GM12878 (cell line): Measurements from ENCODE around the gene ZNF436. TPM values are rescaled to one million over a fixed set of nuclear protein-coding genes. Genes with fewer than 3 reads are reported as not detected.

ENCODE experiments used
- BCL11A ChIP-seq: IDR thresholded peaks from 2 replicates; pipeline ENCODE4 v1.6.1; 2011; ENCODE audit warnings: low read depth, low read length
- BRCA1 ChIP-seq: IDR thresholded peaks from 2 replicates; pipeline ENCODE4 v1.6.1; 2011; ENCODE audit warnings: low read depth, low read length, improper control_type of control experiment
- CEBPZ ChIP-seq: fragments of 150-350 bp; IDR thresholded peaks from 2 replicates; pipeline ENCODE4 v1.6.1; 2016; ENCODE audit warnings: low read depth, low read length
- EP300 ChIP-seq, 2 experiments: fragments of 150-350 bp in 1 of 2; IDR thresholded peaks; 2 replicates each; pipeline ENCODE4 v1.6.1; 2011 to 2012; ENCODE audit warnings: low read depth in 2 of 2, low read length in 2 of 2, borderline replicate concordance in 1 of 2, improper control_type of control experiment in 1 of 2, inconsistent platforms in 1 of 2; ENCODE audit not compliant: control insufficient read depth in 1 of 2
- NKRF ChIP-seq: fragments of 450-650 bp; conservative IDR thresholded peaks from 2 replicates; pipeline ENCODE4 v1.6.1; 2017; ENCODE audit warnings: mild to moderate bottlenecking, moderate library complexity
- PAX5 ChIP-seq: IDR thresholded peaks from 2 replicates; pipeline ENCODE4 v1.6.1; 2011; ENCODE audit warnings: low read depth, low read length, borderline replicate concordance
- POLR2A ChIP-seq: IDR thresholded peaks from 2 replicates; pipeline ENCODE4 v1.6.1; 2011; ENCODE audit warnings: low read depth, mild to moderate bottlenecking, low read length
- POLR2AphosphoS2 ChIP-seq: IDR thresholded peaks from 2 replicates; pipeline ENCODE4 v1.6.1; 2011; ENCODE audit warnings: low read depth, mild to moderate bottlenecking, low read length, improper control_type of control experiment, moderate library complexity
- SMAD1 ChIP-seq: fragments of 450-650 bp; IDR thresholded peaks from 2 replicates; pipeline ENCODE4 v1.6.1; 2018; ENCODE audit warnings: mild to moderate bottlenecking, low read depth; ENCODE audit not compliant: partially characterized antibody
- STAT1 ChIP-seq: fragments of 450-650 bp; conservative IDR thresholded peaks from 2 replicates; pipeline ENCODE4 v1.6.1; 2014; ENCODE audit warnings: antibody characterized with exemption, mild to moderate bottlenecking
- STAT3 ChIP-seq: IDR thresholded peaks from 2 replicates; pipeline ENCODE4 v1.6.1; 2011; ENCODE audit warnings: low read depth, low read length, improper control_type of control experiment
- TCF3 ChIP-seq: IDR thresholded peaks from 2 replicates; pipeline ENCODE4 v1.6.1; 2012; ENCODE audit warnings: low read depth, mild to moderate bottlenecking, low read length, borderline replicate concordance; ENCODE audit not compliant: insufficient read depth
- ZBED1 ChIP-seq: IDR thresholded peaks from 2 replicates; pipeline ENCODE4 v1.6.1; 2016; ENCODE audit warnings: borderline replicate concordance
- ZNF217 ChIP-seq: fragments of 450-650 bp; IDR thresholded peaks from 2 replicates; pipeline ENCODE4 v1.6.1; 2017; ENCODE audit warnings: antibody characterized with exemption, mild to moderate bottlenecking
- ZNF274 ChIP-seq: IDR thresholded peaks from one replicate; pipeline ENCODE4 v1.8.0; 2011; ENCODE audit not compliant: insufficient read length, insufficient read depth
- ZNF622 ChIP-seq: fragments of 450-650 bp; IDR thresholded peaks from 2 replicates; pipeline ENCODE4 v1.6.1; 2017; ENCODE audit warnings: mild to moderate bottlenecking, inconsistent platforms
- polyA plus RNA-seq, 11 experiments: library from polyadenylated mRNA; depleted of rRNA in 4 of 11; unstranded in 6 of 11; stranded (reverse) in 5 of 11; fragments of >200 nt; fragmentation: Nextera tagmentation in 4 of 11; fragmentation: Illumina TruSeq in 1 of 11; extraction: Ambion mirVana in 4 of 11; extraction: Trizol in 1 of 11; gene quantifications; 1 replicate in 1 of 11; 2 replicates in 10 of 11; pipeline versions ENCODE4 v1.2.1 to v1.2.3, GENCODE V29; 2011 to 2016; ENCODE audit warnings: inconsistent platforms in 2 of 11, missing spikeins in 2 of 11, low read depth in 1 of 11
- total RNA-seq, 4 experiments: library from RNA; depleted of rRNA in 3 of 4; stranded (reverse); fragments of >200 nt in 3 of 4; fragmentation: Illumina TruSeq in 1 of 4; extraction: Trizol in 1 of 4; gene quantifications; 2 replicates each; pipeline versions ENCODE4 v1.2.1 to v1.2.3, GENCODE V29; 2013 to 2021
- TF ChIP-seq, protein P1 (sequence below): fragments of 450-650 bp; formaldehyde crosslinking; IDR thresholded peaks from 2 replicates; pipeline ENCODE4 v1.4.0; 2020; ENCODE audit warnings: mild to moderate bottlenecking, moderate library complexity
- TF ChIP-seq, protein P2 (sequence below): IDR thresholded peaks from 2 replicates; pipeline ENCODE4 v1.6.1; 2011; ENCODE audit warnings: borderline replicate concordance, low read depth, mild to moderate bottlenecking, moderate library complexity, mixed read lengths, low read length; ENCODE audit not compliant: insufficient read depth; ENCODE audit errors: extremely low read length
- TF ChIP-seq, protein P3 (sequence below): IDR thresholded peaks from 2 replicates; pipeline ENCODE4 v1.6.1; 2011; ENCODE audit warnings: low read depth, mild to moderate bottlenecking, low read length, moderate library complexity, borderline replicate concordance; ENCODE audit errors: extremely low read depth

Gene ZNF436
- total and polyA plus RNA-seq, 10 of the 15 experiments (the other 5 are each of a cell fraction or from before 2014, with no cell fraction given): 0.85 to 4.7 (median 3.0) TPM

GRCh38 chr1:23367791-23368561 lies 1.7 kb downstream of the ZNF436 start (continued):
- TF ChIP-seq BCL11A: no peak
- TF ChIP-seq, protein P1, sequence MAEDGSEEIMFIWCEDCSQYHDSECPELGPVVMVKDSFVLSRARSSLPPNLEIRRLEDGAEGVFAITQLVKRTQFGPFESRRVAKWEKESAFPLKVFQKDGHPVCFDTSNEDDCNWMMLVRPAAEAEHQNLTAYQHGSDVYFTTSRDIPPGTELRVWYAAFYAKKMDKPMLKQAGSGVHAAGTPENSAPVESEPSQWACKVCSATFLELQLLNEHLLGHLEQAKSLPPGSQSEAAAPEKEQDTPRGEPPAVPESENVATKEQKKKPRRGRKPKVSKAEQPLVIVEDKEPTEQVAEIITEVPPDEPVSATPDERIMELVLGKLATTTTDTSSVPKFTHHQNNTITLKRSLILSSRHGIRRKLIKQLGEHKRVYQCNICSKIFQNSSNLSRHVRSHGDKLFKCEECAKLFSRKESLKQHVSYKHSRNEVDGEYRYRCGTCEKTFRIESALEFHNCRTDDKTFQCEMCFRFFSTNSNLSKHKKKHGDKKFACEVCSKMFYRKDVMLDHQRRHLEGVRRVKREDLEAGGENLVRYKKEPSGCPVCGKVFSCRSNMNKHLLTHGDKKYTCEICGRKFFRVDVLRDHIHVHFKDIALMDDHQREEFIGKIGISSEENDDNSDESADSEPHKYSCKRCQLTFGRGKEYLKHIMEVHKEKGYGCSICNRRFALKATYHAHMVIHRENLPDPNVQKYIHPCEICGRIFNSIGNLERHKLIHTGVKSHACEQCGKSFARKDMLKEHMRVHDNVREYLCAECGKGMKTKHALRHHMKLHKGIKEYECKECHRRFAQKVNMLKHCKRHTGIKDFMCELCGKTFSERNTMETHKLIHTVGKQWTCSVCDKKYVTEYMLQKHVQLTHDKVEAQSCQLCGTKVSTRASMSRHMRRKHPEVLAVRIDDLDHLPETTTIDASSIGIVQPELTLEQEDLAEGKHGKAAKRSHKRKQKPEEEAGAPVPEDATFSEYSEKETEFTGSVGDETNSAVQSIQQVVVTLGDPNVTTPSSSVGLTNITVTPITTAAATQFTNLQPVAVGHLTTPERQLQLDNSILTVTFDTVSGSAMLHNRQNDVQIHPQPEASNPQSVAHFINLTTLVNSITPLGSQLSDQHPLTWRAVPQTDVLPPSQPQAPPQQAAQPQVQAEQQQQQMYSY (CRISPR knock-in tag): no peak
- no peak for TF ChIP-seq POLR2AphosphoS2
- TF ChIP-seq STAT1: no peak
- no peak for TF ChIP-seq STAT3
- TF ChIP-seq EP300 (IDR thresholded peaks at IDR 0.05; ENCODE audit: borderline replicate concordance in 1 of 2, control insufficient read depth in 1 of 2, low read depth in 2 of 2, low read length in 2 of 2): no peak
- TF ChIP-seq PAX5: no peak
- TF ChIP-seq NKRF: peak; percentile 74
- no peak for TF ChIP-seq TCF3
- no peak for TF ChIP-seq ZBED1
- peak; percentile 90 for TF ChIP-seq POLR2A
- TF ChIP-seq, protein P2, sequence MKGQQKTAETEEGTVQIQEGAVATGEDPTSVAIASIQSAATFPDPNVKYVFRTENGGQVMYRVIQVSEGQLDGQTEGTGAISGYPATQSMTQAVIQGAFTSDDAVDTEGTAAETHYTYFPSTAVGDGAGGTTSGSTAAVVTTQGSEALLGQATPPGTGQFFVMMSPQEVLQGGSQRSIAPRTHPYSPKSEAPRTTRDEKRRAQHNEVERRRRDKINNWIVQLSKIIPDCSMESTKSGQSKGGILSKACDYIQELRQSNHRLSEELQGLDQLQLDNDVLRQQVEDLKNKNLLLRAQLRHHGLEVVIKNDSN: no peak
- peak; percentile 27 for TF ChIP-seq SMAD1
- no peak for TF ChIP-seq CEBPZ
- no peak for TF ChIP-seq ZNF274
- TF ChIP-seq, protein P3, sequence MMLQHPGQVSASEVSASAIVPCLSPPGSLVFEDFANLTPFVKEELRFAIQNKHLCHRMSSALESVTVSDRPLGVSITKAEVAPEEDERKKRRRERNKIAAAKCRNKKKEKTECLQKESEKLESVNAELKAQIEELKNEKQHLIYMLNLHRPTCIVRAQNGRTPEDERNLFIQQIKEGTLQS: no peak
- TF ChIP-seq ZNF217: no peak
- no peak for TF ChIP-seq BRCA1
- no peak for TF ChIP-seq ZNF622
